Tibial nerve (tissue), 4 donors: Measurements from ENCODE around the gene ACTL10. TPM values are rescaled to one million over a fixed set of nuclear protein-coding genes. Genes with fewer than 3 reads are reported as not detected.
"Not testable (repeated sequence)": the region's sequence is repeated elsewhere in the genome, so short reads cannot be mapped to it uniquely, and the experiment has no call there.

Experiments used
- DNase-seq, 2 donors: peaks; one replicate each; pipeline ENCODE4 v3.0.0-alpha.2; 2019; ENCODE audit warnings: low spot score in 2 of 2
- H3K27ac ChIP-seq, 4 donors: fragments of 200-600 bp; sonication (generic) in 3 of 4; one replicate each; pipeline ENCODE4 v1.5.1; 2017 to 2019; ENCODE audit warnings: mild to moderate bottlenecking in 1 of 4
- H3K27me3 ChIP-seq, 2 donors: fragments of 200-600 bp; sonication (generic) in 1 of 2; one replicate each; pipeline versions ENCODE4 v1.5.1 to v1.6.0; 2017 to 2019
- H3K36me3 ChIP-seq, 3 donors: fragments of 200-600 bp; sonication (generic); one replicate each; pipeline ENCODE4 v1.5.1; 2018 to 2019
- H3K4me1 ChIP-seq, 4 donors: fragments of 200-600 bp; sonication (generic) in 3 of 4; one replicate each; pipeline ENCODE4 v1.5.1; 2017 to 2019
- H3K4me3 ChIP-seq, 4 donors: fragments of 200-600 bp; sonication (generic) in 3 of 4; one replicate each; pipeline ENCODE4 v1.5.1; 2017 to 2019; ENCODE audit warnings: mild to moderate bottlenecking in 1 of 4, moderate library complexity in 1 of 4
- H3K9me3 ChIP-seq, 4 donors: fragments of 200-600 bp; sonication (generic) in 3 of 4; one replicate each; pipeline ENCODE4 v1.5.1; 2017 to 2019
- CTCF ChIP-seq, 5 experiments: fragments of 200-600 bp in 3 of 5; fragments of 450-650 bp in 2 of 5; sonication (generic) in 3 of 5; IDR thresholded peaks; one replicate each; pipeline ENCODE4 v1.5.1; 2016 to 2019; ENCODE audit warnings: antibody characterized with exemption in 5 of 5, mild to moderate bottlenecking in 3 of 5, moderate library complexity in 2 of 5
- EP300 ChIP-seq, 2 donors: sonication (generic); formaldehyde crosslinking; IDR thresholded peaks; one replicate each; pipeline ENCODE4 v1.6.1; 2017; ENCODE audit warnings: antibody characterized with exemption in 2 of 2, mild to moderate bottlenecking in 1 of 2
- POLR2A ChIP-seq, 2 donors: fragments of 450-650 bp; IDR thresholded peaks; one replicate each; pipeline ENCODE4 v1.6.1; 2017; ENCODE audit warnings: antibody characterized with exemption in 2 of 2, mild to moderate bottlenecking in 2 of 2, moderate library complexity in 2 of 2
- WGBS, 2 donors: methylation state at CpG; one replicate each; pipeline ENCODE4 v1.1.5; 2018; 5-methylcytosine and 5-hydroxymethylcytosine counted together
- total RNA-seq, 4 donors: library from RNA; depleted of rRNA; stranded (reverse); fragments of >200 nt; gene quantifications; one replicate each; pipeline ENCODE4 v1.1.0, GENCODE V29; 2016

Gene ACTL10
- total RNA-seq, 4 donors from 2014 or later = 1.1 to 4.3 (median 3.8) TPM

- DNase-seq = no peak
Observed at GRCh38 chr20:33645396-33645795, 21.3 kb upstream of the ACTL10 start.

GRCh38 chr20:33646191-33646590, 20.6 kb upstream of the ACTL10 start:
- Histone ChIP-seq H3K27me3 (no peaks in the 10 kb centered on the region), H3K4me3 (no peak overlapping the region), H3K9me3 (no peaks in the 10 kb centered on the region), H3K36me3 (peaks cover 0 to 58% (median 5%) of the 10 kb centered on the region in 3 donors), H3K27ac (no peak overlapping the region), H3K4me1 (peaks cover 0 to 27% (median 0%) of the 10 kb centered on the region in 4 donors)
- DNase-seq = no peak
- WGBS, 2 donors = 97 to 99% methylated on average over 5 of the region's 5 CpGs
- TF ChIP-seq POLR2A (IDR thresholded peaks at IDR 0.05) (no peak), EP300 (IDR thresholded peaks at IDR 0.05) (no peak), CTCF (IDR thresholded peaks at IDR 0.05) (no peak)

More at GRCh38 chr20:33645396-33645795, 21.3 kb upstream of the ACTL10 start:
- Histone ChIP-seq H3K36me3 (peaks cover 0 to 66% (median 5%) of the 10 kb centered on the region in 3 donors), H3K4me3 (no peak overlapping the region), H3K4me1 (peaks cover 0 to 27% (median 0%) of the 10 kb centered on the region in 4 donors), H3K27ac (no peak overlapping the region), H3K27me3 (no peaks in the 10 kb centered on the region), H3K9me3 (no peaks in the 10 kb centered on the region)
- WGBS, 2 donors = 92 to 93% methylated on average over 2 of the region's 2 CpGs
- no peak for TF ChIP-seq EP300 (IDR thresholded peaks at IDR 0.05)
- TF ChIP-seq CTCF (IDR thresholded peaks at IDR 0.05) = no peak
- no peak for TF ChIP-seq POLR2A (IDR thresholded peaks at IDR 0.05)

GRCh38 chr20:33646959-33647602, 19.7 kb upstream of the ACTL10 start:
- WGBS, 2 donors = 56 to 66% methylated on average over 14 of the region's 14 CpGs
- Histone ChIP-seq H3K27ac (peak overlapping the region in 2 of 4 donors; percentile 40 to 59), H3K4me1 (peaks cover 0 to 27% (median 0%) of the 10 kb centered on the region in 4 donors), H3K36me3 (peaks cover 0 to 49% (median 5%) of the 10 kb centered on the region in 3 donors), H3K4me3 (peak overlapping the region in 1 of 4 donors; percentile 18)
- not testable (repeated sequence) for DNase-seq, H3K27me3 ChIP-seq, H3K9me3 ChIP-seq

- TF ChIP-seq POLR2A (IDR thresholded peaks at IDR 0.05) = no peak
- TF ChIP-seq EP300 (IDR thresholded peaks at IDR 0.05) = no peak
- TF ChIP-seq CTCF (IDR thresholded peaks at IDR 0.05) = no peak
- Histone ChIP-seq H3K27me3 (no peaks in the 10 kb centered on the region), H3K4me1 (peaks cover 0 to 27% (median 0%) of the 10 kb centered on the region in 4 donors), H3K9me3 (no peaks in the 10 kb centered on the region), H3K4me3 (peak overlapping the region in 1 of 4 donors; percentile 18), H3K27ac (peak overlapping the region in 2 of 4 donors; percentile 40 to 59), H3K36me3 (peaks cover 0 to 42% (median 5%) of the 10 kb centered on the region in 3 donors)
- 72 to 74% methylated on average over 11 of the region's 11 CpGs for WGBS, 2 donors
- DNase-seq = no peak
Observed at GRCh38 chr20:33647603-33648395, 18.9 kb upstream of the ACTL10 start.

- Histone ChIP-seq H3K27me3 (no peaks in the 10 kb centered on the region), H3K4me1 (peaks cover 0 to 34% (median 3%) of the 10 kb centered on the region in 4 donors), H3K36me3 (peaks cover 0 to 35% (median 5%) of the 10 kb centered on the region in 3 donors), H3K27ac (no peak overlapping the region), H3K4me3 (no peak overlapping the region), H3K9me3 (no peaks in the 10 kb centered on the region)
- 84 to 89% methylated on average over 14 of the region's 14 CpGs for WGBS, 2 donors
- TF ChIP-seq CTCF (IDR thresholded peaks at IDR 0.05) = no peak
- no peak for TF ChIP-seq POLR2A (IDR thresholded peaks at IDR 0.05)
- TF ChIP-seq EP300 (IDR thresholded peaks at IDR 0.05) = no peak
- DNase-seq = no peak
Observed at GRCh38 chr20:33648396-33649004, 18.2 kb upstream of the ACTL10 start.
